A549 (cell line): Measurements from ENCODE around the gene FOXP1.

ENCODE experiments used
- CTCF ChIP-seq: fragments of >200 bp; sonication (Bioruptor Twin); formaldehyde crosslinking; IDR thresholded peaks from 3 replicates; pipeline ENCODE4 v1.5.1; 2016
- JUN ChIP-seq, 2 experiments: fragments of >200 bp; sonication (Bioruptor Twin); formaldehyde crosslinking; IDR thresholded peaks; 2 replicates in 1 of 2; 3 replicates in 1 of 2; pipeline ENCODE4 v1.6.1; 2016 to 2017
- USF2 ChIP-seq: fragments of 450-650 bp; IDR thresholded peaks from 2 replicates; pipeline ENCODE4 v1.6.1; 2014; ENCODE audit warnings: antibody characterized with exemption

GRCh38 chr3:71369701-71370391 lies 213.7 kb downstream of the FOXP1 start:
- TF ChIP-seq USF2 (no peak), JUN (IDR thresholded peaks at IDR 0.05) (no peak), CTCF (no peak)
